HepG2 (cell line): ENCODE measurements around the gene MGA.

Experiments used
- POLR2AphosphoS5 ChIP-seq: IDR thresholded peaks from 2 replicates; pipeline ENCODE4 v1.6.1; 2012; ENCODE audit warnings: low read depth, low read length
- TIGD3 ChIP-seq: sonication (generic); formaldehyde crosslinking; IDR thresholded peaks from 2 replicates; pipeline ENCODE4 v1.5.1; 2020; ENCODE audit warnings: mild to moderate bottlenecking, missing genetic modification reagents, borderline replicate concordance
- TF ChIP-seq, protein P1 (sequence below): sonication (generic); formaldehyde crosslinking; IDR thresholded peaks from 2 replicates; pipeline ENCODE4 v1.4.0; 2020; ENCODE audit warnings: missing genetic modification reagents, borderline replicate concordance
- TF ChIP-seq, protein P2 (sequence below): sonication (generic); formaldehyde crosslinking; IDR thresholded peaks from 2 replicates; pipeline ENCODE4 v1.5.1; 2020; ENCODE audit warnings: mild to moderate bottlenecking, missing genetic modification reagents, borderline replicate concordance
- TF ChIP-seq, protein P3 (sequence below): sonication (generic); formaldehyde crosslinking; IDR thresholded peaks from 2 replicates; pipeline ENCODE4 v1.4.0; 2020; ENCODE audit warnings: missing genetic modification reagents

GRCh38 chr15:41810651-41811431 is 150.6 kb downstream of the MGA start:
- TF ChIP-seq POLR2AphosphoS5 (no peak), TIGD3 (CRISPR knock-in tag) (no peak)
- TF ChIP-seq, protein P1, sequence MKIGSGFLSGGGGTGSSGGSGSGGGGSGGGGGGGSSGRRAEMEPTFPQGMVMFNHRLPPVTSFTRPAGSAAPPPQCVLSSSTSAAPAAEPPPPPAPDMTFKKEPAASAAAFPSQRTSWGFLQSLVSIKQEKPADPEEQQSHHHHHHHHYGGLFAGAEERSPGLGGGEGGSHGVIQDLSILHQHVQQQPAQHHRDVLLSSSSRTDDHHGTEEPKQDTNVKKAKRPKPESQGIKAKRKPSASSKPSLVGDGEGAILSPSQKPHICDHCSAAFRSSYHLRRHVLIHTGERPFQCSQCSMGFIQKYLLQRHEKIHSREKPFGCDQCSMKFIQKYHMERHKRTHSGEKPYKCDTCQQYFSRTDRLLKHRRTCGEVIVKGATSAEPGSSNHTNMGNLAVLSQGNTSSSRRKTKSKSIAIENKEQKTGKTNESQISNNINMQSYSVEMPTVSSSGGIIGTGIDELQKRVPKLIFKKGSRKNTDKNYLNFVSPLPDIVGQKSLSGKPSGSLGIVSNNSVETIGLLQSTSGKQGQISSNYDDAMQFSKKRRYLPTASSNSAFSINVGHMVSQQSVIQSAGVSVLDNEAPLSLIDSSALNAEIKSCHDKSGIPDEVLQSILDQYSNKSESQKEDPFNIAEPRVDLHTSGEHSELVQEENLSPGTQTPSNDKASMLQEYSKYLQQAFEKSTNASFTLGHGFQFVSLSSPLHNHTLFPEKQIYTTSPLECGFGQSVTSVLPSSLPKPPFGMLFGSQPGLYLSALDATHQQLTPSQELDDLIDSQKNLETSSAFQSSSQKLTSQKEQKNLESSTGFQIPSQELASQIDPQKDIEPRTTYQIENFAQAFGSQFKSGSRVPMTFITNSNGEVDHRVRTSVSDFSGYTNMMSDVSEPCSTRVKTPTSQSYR, result no peak
- TF ChIP-seq, protein P2, sequence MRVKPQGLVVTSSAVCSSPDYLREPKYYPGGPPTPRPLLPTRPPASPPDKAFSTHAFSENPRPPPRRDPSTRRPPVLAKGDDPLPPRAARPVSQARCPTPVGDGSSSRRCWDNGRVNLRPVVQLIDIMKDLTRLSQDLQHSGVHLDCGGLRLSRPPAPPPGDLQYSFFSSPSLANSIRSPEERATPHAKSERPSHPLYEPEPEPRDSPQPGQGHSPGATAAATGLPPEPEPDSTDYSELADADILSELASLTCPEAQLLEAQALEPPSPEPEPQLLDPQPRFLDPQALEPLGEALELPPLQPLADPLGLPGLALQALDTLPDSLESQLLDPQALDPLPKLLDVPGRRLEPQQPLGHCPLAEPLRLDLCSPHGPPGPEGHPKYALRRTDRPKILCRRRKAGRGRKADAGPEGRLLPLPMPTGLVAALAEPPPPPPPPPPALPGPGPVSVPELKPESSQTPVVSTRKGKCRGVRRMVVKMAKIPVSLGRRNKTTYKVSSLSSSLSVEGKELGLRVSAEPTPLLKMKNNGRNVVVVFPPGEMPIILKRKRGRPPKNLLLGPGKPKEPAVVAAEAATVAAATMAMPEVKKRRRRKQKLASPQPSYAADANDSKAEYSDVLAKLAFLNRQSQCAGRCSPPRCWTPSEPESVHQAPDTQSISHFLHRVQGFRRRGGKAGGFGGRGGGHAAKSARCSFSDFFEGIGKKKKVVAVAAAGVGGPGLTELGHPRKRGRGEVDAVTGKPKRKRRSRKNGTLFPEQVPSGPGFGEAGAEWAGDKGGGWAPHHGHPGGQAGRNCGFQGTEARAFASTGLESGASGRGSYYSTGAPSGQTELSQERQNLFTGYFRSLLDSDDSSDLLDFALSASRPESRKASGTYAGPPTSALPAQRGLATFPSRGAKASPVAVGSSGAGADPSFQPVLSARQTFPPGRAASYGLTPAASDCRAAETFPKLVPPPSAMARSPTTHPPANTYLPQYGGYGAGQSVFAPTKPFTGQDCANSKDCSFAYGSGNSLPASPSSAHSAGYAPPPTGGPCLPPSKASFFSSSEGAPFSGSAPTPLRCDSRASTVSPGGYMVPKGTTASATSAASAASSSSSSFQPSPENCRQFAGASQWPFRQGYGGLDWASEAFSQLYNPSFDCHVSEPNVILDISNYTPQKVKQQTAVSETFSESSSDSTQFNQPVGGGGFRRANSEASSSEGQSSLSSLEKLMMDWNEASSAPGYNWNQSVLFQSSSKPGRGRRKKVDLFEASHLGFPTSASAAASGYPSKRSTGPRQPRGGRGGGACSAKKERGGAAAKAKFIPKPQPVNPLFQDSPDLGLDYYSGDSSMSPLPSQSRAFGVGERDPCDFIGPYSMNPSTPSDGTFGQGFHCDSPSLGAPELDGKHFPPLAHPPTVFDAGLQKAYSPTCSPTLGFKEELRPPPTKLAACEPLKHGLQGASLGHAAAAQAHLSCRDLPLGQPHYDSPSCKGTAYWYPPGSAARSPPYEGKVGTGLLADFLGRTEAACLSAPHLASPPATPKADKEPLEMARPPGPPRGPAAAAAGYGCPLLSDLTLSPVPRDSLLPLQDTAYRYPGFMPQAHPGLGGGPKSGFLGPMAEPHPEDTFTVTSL (CRISPR knock-in tag), result no peak
- TF ChIP-seq, protein P3, sequence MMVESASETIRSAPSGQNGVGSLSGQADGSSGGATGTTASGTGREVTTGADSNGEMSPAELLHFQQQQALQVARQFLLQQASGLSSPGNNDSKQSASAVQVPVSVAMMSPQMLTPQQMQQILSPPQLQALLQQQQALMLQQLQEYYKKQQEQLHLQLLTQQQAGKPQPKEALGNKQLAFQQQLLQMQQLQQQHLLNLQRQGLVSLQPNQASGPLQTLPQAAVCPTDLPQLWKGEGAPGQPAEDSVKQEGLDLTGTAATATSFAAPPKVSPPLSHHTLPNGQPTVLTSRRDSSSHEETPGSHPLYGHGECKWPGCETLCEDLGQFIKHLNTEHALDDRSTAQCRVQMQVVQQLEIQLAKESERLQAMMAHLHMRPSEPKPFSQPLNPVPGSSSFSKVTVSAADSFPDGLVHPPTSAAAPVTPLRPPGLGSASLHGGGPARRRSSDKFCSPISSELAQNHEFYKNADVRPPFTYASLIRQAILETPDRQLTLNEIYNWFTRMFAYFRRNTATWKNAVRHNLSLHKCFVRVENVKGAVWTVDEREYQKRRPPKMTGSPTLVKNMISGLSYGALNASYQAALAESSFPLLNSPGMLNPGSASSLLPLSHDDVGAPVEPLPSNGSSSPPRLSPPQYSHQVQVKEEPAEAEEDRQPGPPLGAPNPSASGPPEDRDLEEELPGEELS (CRISPR knock-in tag), result no peak
